Spleen (tissue), 11 donors: ENCODE results near the gene HTRA2. TPM values are rescaled to one million over a fixed set of nuclear protein-coding genes. Genes with fewer than 3 reads are reported as not detected.
"Not testable (repeated sequence)": the region's sequence is repeated elsewhere in the genome, so short reads cannot be mapped to it uniquely, and the experiment has no call there.

Experiments used
- DNase-seq: peaks from one replicate; pipeline ENCODE4 v3.0.0-alpha.2; 2020
- H3K27ac ChIP-seq, 8 donors: fragments of 200-600 bp; sonication (generic) in 7 of 8; 1 replicate in 4 of 8; 2 replicates in 4 of 8; pipeline versions ENCODE4 v1.5.0 to v1.8.0; 2016 to 2021; ENCODE audit warnings: inconsistent platforms in 4 of 8, mild to moderate bottlenecking in 4 of 8, moderate library complexity in 1 of 8
- H3K27me3 ChIP-seq, 7 donors: fragments of 200-600 bp; sonication (generic) in 6 of 7; replicated peaks in 1 of 7; 1 replicate in 4 of 7; 2 replicates in 3 of 7; pipeline versions ENCODE4 v1.5.0 to v1.8.0; 2016 to 2021; ENCODE audit warnings: inconsistent platforms in 3 of 7, mild to moderate bottlenecking in 1 of 7
- H3K36me3 ChIP-seq, 6 donors: fragments of 200-600 bp; sonication (generic) in 5 of 6; 1 replicate in 4 of 6; 2 replicates in 2 of 6; pipeline versions ENCODE4 v1.5.0 to v1.8.0; 2016 to 2021; ENCODE audit warnings: inconsistent platforms in 2 of 6
- H3K4me1 ChIP-seq, 6 donors: fragments of 200-600 bp; sonication (generic) in 5 of 6; 1 replicate in 3 of 6; 2 replicates in 3 of 6; pipeline versions ENCODE4 v1.5.0 to v1.8.0; 2016 to 2021; ENCODE audit warnings: inconsistent platforms in 3 of 6
- H3K4me3 ChIP-seq, 8 donors: fragments of 200-600 bp; sonication (generic) in 7 of 8; 1 replicate in 4 of 8; 2 replicates in 4 of 8; pipeline versions ENCODE4 v1.5.0 to v1.8.0; 2016 to 2021; ENCODE audit warnings: inconsistent platforms in 4 of 8, mild to moderate bottlenecking in 4 of 8, moderate library complexity in 2 of 8
- H3K9me3 ChIP-seq, 8 donors: fragments of 200-600 bp; sonication (generic) in 7 of 8; 1 replicate in 4 of 8; 2 replicates in 4 of 8; pipeline versions ENCODE4 v1.5.0 to v1.8.0; 2016 to 2021; ENCODE audit warnings: inconsistent platforms in 4 of 8
- POLR2A ChIP-seq, 3 donors: fragments of 450-650 bp; IDR thresholded peaks; one replicate each; pipeline ENCODE4 v1.5.1; 2017; ENCODE audit warnings: antibody characterized with exemption in 3 of 3, mild to moderate bottlenecking in 1 of 3
- POLR2AphosphoS5 ChIP-seq, 3 donors: sonication (generic); formaldehyde crosslinking; IDR thresholded peaks; one replicate each; pipeline ENCODE4 v1.5.1; 2017; ENCODE audit warnings: antibody characterized with exemption in 3 of 3
- WGBS, 5 donors: extraction: QIAGEN DNeasy Blood & Tissue Kit in 3 of 5; methylation state at CpG; one replicate each; pipeline versions ENCODE4 v1.1.5 to v1.1.7; 2013 to 2018; 5-methylcytosine and 5-hydroxymethylcytosine counted together
- intact Hi-C: fragments of 100-400 bp; cut with DNase I; formaldehyde crosslinking; loops from one replicate; pipeline ENCODE4 v1.15.0; 2023; ENCODE audit warnings: low total_unique reads
- polyA plus RNA-seq, 3 donors: library from polyadenylated mRNA; stranded (reverse); fragments of 200-250 nt; gene quantifications; one replicate each; pipeline ENCODE4 v1.2.1, GENCODE V29; 2013
- total RNA-seq, 7 donors: library from RNA; depleted of rRNA in 3 of 7; stranded (reverse); fragments of >200 nt in 3 of 7; fragmentation: NEBNext Ultra II Directional in 4 of 7; extraction: Animal tissue kit (Norgen Biotek cat#: 25700) in 4 of 7; gene quantifications; one replicate each; pipeline versions ENCODE4 v1.1.0 to v1.2.1, GENCODE V29; 2016 to 2021
- TF ChIP-seq, protein P1 (sequence below), 11 experiments: fragments of 200-600 bp in 7 of 11; fragments of 450-650 bp in 4 of 11; sonication (generic) in 4 of 11; IDR thresholded peaks in 8 of 11; conservative IDR thresholded peaks in 3 of 11; 1 replicate in 7 of 11; 2 replicates in 4 of 11; pipeline versions ENCODE4 v1.4.0 to v1.8.0; 2016 to 2021; ENCODE audit warnings: antibody characterized with exemption in 11 of 11, inconsistent platforms in 4 of 11, mild to moderate bottlenecking in 1 of 11
- donor health status: healthy with polysubstance abuse.
- donor health status: DM: no; HTN: no; CAD: no; lungs with moderate emphysema.
- donor health status: DM: no; HTN: no; CAD: no.
- donor health status: Bipolar disorder and iron deficiency.
- donor health status: healthy.
- donor health status: DM: no; HTN: no; CAD: no.
- donor health status: DM: yes; HTN: yes; CAD: no.

HTRA2 gene
- total and polyA plus RNA-seq, 10 donors, result 34.2 to 58.7 (median 42.9) TPM

DNA sequence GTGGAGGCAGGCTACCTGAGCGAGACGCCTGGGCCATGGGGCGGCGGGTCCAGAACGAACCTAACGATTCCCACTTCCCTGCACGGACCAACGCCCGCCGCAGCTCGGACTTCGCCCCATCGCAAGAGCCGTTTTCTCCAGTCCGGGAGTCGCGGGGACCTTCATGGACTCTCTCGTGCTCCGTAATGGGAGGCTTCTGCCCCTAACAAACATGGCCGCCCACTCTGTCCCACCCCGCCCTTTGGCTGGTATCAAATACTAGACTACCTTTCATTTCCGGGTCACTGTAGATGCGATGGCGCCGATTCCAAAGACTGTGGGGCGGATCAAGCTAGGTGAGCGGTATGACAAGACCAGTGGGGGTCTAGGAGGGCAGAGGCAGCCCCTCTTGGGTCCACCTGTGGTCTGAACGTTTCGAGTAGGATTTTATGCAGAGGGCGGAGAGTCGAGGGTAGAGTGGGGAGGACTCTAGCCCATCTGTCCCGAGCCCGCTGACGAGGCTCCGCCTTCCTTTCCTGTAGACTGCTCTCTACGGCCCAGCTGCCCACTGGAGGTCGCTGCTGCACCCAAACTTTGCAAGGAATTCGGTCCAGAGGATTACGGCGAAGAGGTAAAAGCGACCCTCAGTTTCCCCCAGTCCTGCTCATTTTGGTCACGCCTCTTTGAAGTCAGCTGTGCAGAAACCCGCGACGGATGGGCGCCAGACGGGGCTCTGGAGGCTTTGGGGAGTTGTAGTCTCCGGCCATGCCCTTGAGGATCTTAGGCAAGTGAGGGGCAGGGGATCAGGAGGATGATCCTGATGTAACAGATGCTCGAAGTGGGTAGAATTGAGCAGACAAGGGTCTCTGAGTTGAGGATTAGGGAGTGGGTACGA lies 46.7 kb upstream of the HTRA2 start, which contains the start of the genes CCDC142 and TTC31:
CCDC142 (minus strand) TSS at position 198 of the 874 bp plus-strand sequence; CDS start at position 37, 161 bp downstream.
TTC31 (plus strand) TSS at position 281 of the 874 bp plus-strand sequence; CDS start at position 296, 15 bp downstream.
- intact Hi-C loops, result loop anchor here (5.0 kb wide), 1 partner anchor 104 kb away; no protein-coding TSS in a partner anchor
- peaks cover 0 to 69% (median 27%) of the 10 kb centered on the region in 6 donors for H3K36me3 ChIP-seq
- peak in 1 of 3 donors; percentile 55 for TF ChIP-seq POLR2A (IDR thresholded peaks at IDR 0.05)
- TF ChIP-seq POLR2AphosphoS5 (IDR thresholded peaks at IDR 0.05), result peak; percentile 82 to 93 (median 85)
- TF ChIP-seq, protein P1, sequence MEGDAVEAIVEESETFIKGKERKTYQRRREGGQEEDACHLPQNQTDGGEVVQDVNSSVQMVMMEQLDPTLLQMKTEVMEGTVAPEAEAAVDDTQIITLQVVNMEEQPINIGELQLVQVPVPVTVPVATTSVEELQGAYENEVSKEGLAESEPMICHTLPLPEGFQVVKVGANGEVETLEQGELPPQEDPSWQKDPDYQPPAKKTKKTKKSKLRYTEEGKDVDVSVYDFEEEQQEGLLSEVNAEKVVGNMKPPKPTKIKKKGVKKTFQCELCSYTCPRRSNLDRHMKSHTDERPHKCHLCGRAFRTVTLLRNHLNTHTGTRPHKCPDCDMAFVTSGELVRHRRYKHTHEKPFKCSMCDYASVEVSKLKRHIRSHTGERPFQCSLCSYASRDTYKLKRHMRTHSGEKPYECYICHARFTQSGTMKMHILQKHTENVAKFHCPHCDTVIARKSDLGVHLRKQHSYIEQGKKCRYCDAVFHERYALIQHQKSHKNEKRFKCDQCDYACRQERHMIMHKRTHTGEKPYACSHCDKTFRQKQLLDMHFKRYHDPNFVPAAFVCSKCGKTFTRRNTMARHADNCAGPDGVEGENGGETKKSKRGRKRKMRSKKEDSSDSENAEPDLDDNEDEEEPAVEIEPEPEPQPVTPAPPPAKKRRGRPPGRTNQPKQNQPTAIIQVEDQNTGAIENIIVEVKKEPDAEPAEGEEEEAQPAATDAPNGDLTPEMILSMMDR (IDR thresholded peaks at IDR 0.05 in 8 of 11, conservative IDR thresholded peaks at IDR 0.05 in 3 of 11), result peak; percentile 83 to 98 (median 94)
- peaks cover 33 to 64% (median 40%) of the 10 kb centered on the region in 6 donors for H3K4me1 ChIP-seq
- H3K4me3 ChIP-seq, result peak within 1 kb of the TSS; percentile 72 to 96 (median 88)
- peak; percentile 98 for DNase-seq
- WGBS, 5 donors, result 1 to 3% (median 1%) methylated on average over 23 to 50 of the region's 50 CpGs
- H3K9me3 ChIP-seq, result no peaks in the 10 kb centered on the region
- peak within 1 kb of the TSS; percentile 85 to 97 (median 94) for H3K27ac ChIP-seq
- no peaks in the 10 kb centered on the region for H3K27me3 ChIP-seq

DNA sequence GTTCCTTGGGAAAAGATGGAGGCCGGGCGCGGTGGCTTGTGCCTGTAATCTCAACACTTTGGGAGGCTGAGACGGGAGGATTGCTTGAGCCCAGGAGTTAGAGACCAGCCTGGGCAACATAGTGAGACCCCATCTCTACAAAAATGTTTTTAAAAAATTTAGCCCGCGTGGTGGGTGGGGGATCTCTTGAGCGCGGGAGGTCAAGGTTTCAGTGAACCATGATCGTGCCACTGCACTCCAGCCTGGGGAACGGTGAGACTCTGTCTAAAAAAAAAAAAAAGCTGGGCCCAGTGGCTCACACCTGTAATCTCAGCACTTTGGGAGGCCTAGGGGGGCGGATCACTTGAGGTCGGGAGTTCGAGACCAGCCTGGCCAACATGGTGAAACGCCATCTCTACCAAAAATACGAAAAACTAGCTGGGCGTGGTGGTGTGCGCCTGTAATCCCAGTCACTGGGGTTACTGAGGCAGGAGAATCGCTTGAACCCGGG lies 46.0 kb upstream of the HTRA2 start:
- not testable (repeated sequence) for H3K9me3 ChIP-seq, H3K27me3 ChIP-seq
- Histone ChIP-seq H3K36me3 (peaks cover 0 to 71% (median 30%) of the 10 kb centered on the region in 6 donors), H3K4me3 (peak overlapping the region; percentile 72 to 96 (median 88)), H3K4me1 (peaks cover 33 to 64% (median 40%) of the 10 kb centered on the region in 6 donors), H3K27ac (peak overlapping the region in 7 of 8 donors; percentile 85 to 97 (median 93))
- peak; percentile 75 for DNase-seq
- intact Hi-C loops, result loop anchor here (5.0 kb wide), 1 partner anchor 104 kb away; no protein-coding TSS in a partner anchor
- WGBS, 5 donors, result 73 to 90% (median 84%) methylated on average over 19 of the region's 19 CpGs

DNA sequence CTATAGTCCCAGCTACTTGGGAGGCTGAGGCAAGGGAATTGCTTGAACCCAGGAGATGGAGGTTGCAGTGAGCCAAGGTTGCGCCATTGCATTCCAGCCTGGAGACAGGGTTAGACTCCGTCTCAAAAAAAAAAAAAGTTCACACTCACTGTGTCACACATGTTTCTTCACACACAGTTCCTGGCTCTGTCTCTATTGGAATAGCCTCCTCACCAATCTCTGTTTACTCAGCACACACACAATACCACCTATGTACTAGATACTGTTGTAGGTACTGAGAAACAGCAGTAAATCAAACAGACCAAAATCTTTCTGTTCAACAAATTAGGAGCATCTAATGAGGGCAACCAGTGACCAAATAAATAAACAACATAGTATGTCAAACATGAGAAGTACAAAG lies 43.6 kb upstream of the HTRA2 start:
- Histone ChIP-seq H3K27ac (no peak overlapping the region), H3K4me3 (no peak overlapping the region), H3K36me3 (peaks cover 0 to 72% (median 33%) of the 10 kb centered on the region in 6 donors), H3K27me3 (no peaks in the 10 kb centered on the region), H3K9me3 (no peaks in the 10 kb centered on the region), H3K4me1 (peaks cover 22 to 41% (median 26%) of the 10 kb centered on the region in 6 donors)
- intact Hi-C loops, result no loop called here
- TF ChIP-seq POLR2AphosphoS5 (IDR thresholded peaks at IDR 0.05) (no peak), POLR2A (IDR thresholded peaks at IDR 0.05) (no peak)
- TF ChIP-seq, protein P1 (IDR thresholded peaks at IDR 0.05 in 8 of 11, conservative IDR thresholded peaks at IDR 0.05 in 3 of 11), result no peak
- WGBS, 5 donors, result 91 to 100% (median 92%) methylated on average over 2 of the region's 2 CpGs
- no peak for DNase-seq

DNA sequence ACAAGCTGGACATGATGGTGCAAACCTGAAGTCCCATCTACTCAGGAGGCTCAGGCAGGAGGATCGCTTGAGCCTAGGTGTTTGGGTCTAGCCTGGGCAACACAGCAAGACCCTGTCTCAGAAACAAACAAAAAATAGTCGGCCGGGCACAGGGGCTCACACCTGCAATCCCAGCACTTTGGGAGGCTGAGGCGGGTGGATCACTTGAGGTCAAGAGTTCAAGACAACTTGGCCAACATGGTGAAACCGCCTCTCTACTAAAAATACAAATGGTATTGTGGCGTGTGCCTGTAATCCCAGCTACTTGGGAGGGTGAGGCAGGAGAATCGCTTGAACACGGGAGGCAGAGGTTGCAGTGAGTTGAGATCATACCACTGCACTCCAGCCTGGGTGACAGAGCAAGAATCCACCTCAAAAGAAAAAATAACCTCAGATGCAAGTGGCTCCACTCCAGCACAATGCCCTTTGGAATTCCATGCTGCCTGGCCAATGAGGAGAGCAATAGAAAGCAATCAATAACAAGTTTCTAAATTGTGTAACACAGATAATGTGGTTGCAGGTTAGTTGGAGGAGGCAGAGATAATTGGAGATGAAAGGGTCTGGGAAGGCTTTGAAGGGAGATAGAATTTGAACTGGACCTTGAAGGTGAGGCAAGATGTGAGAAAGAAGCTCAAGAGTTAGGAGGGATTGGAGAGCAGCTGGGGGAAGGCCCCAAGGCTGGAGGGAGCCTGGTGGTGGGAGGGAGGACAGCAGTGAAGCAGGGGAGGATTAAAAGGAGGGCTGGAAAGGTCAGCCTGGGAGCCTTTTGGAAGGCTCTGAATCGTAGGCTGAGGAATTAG lies 40.9 kb upstream of the HTRA2 start:
- Histone ChIP-seq H3K36me3 (peaks cover 5 to 97% (median 60%) of the 10 kb centered on the region in 6 donors), H3K9me3 (no peaks in the 10 kb centered on the region), H3K4me3 (no peak overlapping the region), H3K27ac (no peak overlapping the region), H3K27me3 (no peaks in the 10 kb centered on the region), H3K4me1 (peaks cover 5 to 22% (median 8%) of the 10 kb centered on the region in 6 donors)
- DNase-seq, result peak; percentile 40
- TF ChIP-seq, protein P1 (IDR thresholded peaks at IDR 0.05 in 8 of 11, conservative IDR thresholded peaks at IDR 0.05 in 3 of 11), result no peak
- no peak for TF ChIP-seq POLR2AphosphoS5 (IDR thresholded peaks at IDR 0.05)
- no peak for TF ChIP-seq POLR2A (IDR thresholded peaks at IDR 0.05)
- 91 to 98% (median 94%) methylated on average over 9 of the region's 9 CpGs for WGBS, 5 donors
- intact Hi-C loops, result no loop called here
